Measurements from ENCODE around the gene COL6A6.

DNA sequence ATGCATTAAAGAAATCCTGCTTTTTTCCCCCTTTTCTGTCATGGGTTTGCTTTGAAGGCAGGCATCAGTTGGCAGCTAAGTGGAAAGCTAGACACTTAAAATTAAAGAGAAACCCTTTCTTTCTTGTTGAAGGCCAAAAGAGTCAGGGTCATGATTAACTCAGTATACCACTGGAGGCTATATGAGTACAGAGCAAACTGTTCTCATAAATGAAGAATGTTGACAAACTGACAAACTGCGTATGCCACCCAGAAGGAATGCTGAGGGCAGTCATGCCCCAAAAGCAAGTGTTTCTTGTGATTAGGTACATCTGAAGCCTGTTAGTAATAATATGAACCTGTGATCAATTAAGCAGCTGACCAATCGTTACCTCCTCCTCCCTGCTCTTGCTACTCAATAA is 43.6 kb upstream of the COL6A6 start:
- TF ChIP-seq POLR2AphosphoS5 (IDR thresholded peaks at IDR 0.05; ENCODE audit: borderline replicate concordance, low read depth, low read length) = no peak
- TF ChIP-seq EZH2 (IDR thresholded peaks at IDR 0.05) = no peak
- TF ChIP-seq FOXP2 (optimal IDR thresholded peaks at IDR 0.05; ENCODE audit: control extremely low read depth, extremely low read length, insufficient read depth) = no peak

Measured in SK-N-MC (cell line).